ENCODE results near the gene TSPAN9.

The TSPAN9 gene

GRCh38 chr12:3242199-3242863 is 165.2 kb downstream of the TSPAN9 start:
- Histone ChIP-seq H3K9me3 (ENCODE audit: control insufficient read depth, low read length) (no peaks in the 10 kb centered on the region), H3K4me1 (no peaks in the 10 kb centered on the region), H3K27ac (no peak overlapping the region), H3K4me3 (ENCODE audit: low read depth, low read length) (no peak overlapping the region), H3K9ac (no peak overlapping the region), H3K36me3 (ENCODE audit: control insufficient read depth, insufficient read depth, low read length) (no peaks in the 10 kb centered on the region), H3K27me3 (ENCODE audit: control insufficient read depth, insufficient read depth, low read length) (no peaks in the 10 kb centered on the region), H2AFZ (no peak overlapping the region), H3K79me2 (peaks cover 9% of the 10 kb centered on the region), H3K4me2 (ENCODE audit: low read length) (no peak overlapping the region)
- TF ChIP-seq CTCF (IDR thresholded peaks at IDR 0.05): no peak

GRCh38 chr12:3243376-3244084 is 166.4 kb downstream of the TSPAN9 start:
- Histone ChIP-seq H3K79me2 (peaks cover 9% of the 10 kb centered on the region), H3K4me2 (ENCODE audit: low read length) (no peak overlapping the region), H3K4me3 (ENCODE audit: low read depth, low read length) (no peak overlapping the region), H3K4me1 (no peaks in the 10 kb centered on the region), H3K27me3 (ENCODE audit: control insufficient read depth, insufficient read depth, low read length) (no peaks in the 10 kb centered on the region), H3K36me3 (ENCODE audit: control insufficient read depth, insufficient read depth, low read length) (no peaks in the 10 kb centered on the region), H3K9me3 (ENCODE audit: control insufficient read depth, low read length) (no peaks in the 10 kb centered on the region), H3K9ac (no peak overlapping the region), H2AFZ (no peak overlapping the region), H3K27ac (no peak overlapping the region)
- no peak for TF ChIP-seq CTCF (IDR thresholded peaks at IDR 0.05)

- H3K27me3 ChIP-seq (ENCODE audit: control insufficient read depth, insufficient read depth, low read length): no peaks in the 10 kb centered on the region
- H3K27ac ChIP-seq: no peak overlapping the region
- H3K79me2 ChIP-seq: peaks cover 10% of the 10 kb centered on the region
- H2AFZ ChIP-seq: no peak overlapping the region
- TF ChIP-seq CTCF (IDR thresholded peaks at IDR 0.05): no peak
- no peaks in the 10 kb centered on the region for H3K4me1 ChIP-seq
- no peak overlapping the region for H3K4me2 ChIP-seq (ENCODE audit: low read length)
- no peak overlapping the region for H3K4me3 ChIP-seq (ENCODE audit: low read depth, low read length)
- H3K9me3 ChIP-seq (ENCODE audit: control insufficient read depth, low read length): no peaks in the 10 kb centered on the region
- no peaks in the 10 kb centered on the region for H3K36me3 ChIP-seq (ENCODE audit: control insufficient read depth, insufficient read depth, low read length)
- no peak overlapping the region for H3K9ac ChIP-seq
These were observed 167.1 kb downstream of the TSPAN9 start for GRCh38 chr12:3244219-3244750.

GRCh38 chr12:3246253-3246652 is 169.1 kb downstream of the TSPAN9 start:
- H2AFZ ChIP-seq: no peak overlapping the region
- no peak for TF ChIP-seq CTCF (IDR thresholded peaks at IDR 0.05)
- no peak overlapping the region for H3K27ac ChIP-seq
- no peaks in the 10 kb centered on the region for H3K27me3 ChIP-seq (ENCODE audit: control insufficient read depth, insufficient read depth, low read length)
- H3K36me3 ChIP-seq (ENCODE audit: control insufficient read depth, insufficient read depth, low read length): no peaks in the 10 kb centered on the region
- H3K79me2 ChIP-seq: peaks cover 7% of the 10 kb centered on the region
- no peak overlapping the region for H3K9ac ChIP-seq
- H3K4me2 ChIP-seq (ENCODE audit: low read length): no peak overlapping the region
- no peaks in the 10 kb centered on the region for H3K4me1 ChIP-seq
- H3K9me3 ChIP-seq (ENCODE audit: control insufficient read depth, low read length): no peaks in the 10 kb centered on the region
- no peak overlapping the region for H3K4me3 ChIP-seq (ENCODE audit: low read depth, low read length)
